GM23248 (cell line): Measurements from ENCODE around the gene HS3ST1. TPM values are rescaled to one million over a fixed set of nuclear protein-coding genes. Genes with fewer than 3 reads are reported as not detected.

Experiments used
- DNase-seq: peaks from one replicate; pipeline ENCODE4 v3.0.0-alpha.2; 2015
- H2AFZ ChIP-seq: fragments of 200-600 bp; sonication (generic); 2 replicates; pipeline ENCODE4 v1.6.1; 2016; ENCODE audit warnings: antibody characterized with exemption
- H3F3A ChIP-seq: fragments of 200-600 bp; sonication (generic); 2 replicates; pipeline ENCODE4 v1.6.1; 2016; ENCODE audit warnings: mild to moderate bottlenecking, antibody characterized with exemption, mixed run types; ENCODE audit not compliant: insufficient read depth
- H3K27ac ChIP-seq: fragments of 200-600 bp; sonication (generic); 2 replicates; pipeline ENCODE4 v1.5.1; 2016; ENCODE audit warnings: mild to moderate bottlenecking
- H3K27me3 ChIP-seq: fragments of 200-600 bp; sonication (generic); replicated peaks from 2 replicates; pipeline ENCODE4 v1.6.1; 2016; ENCODE audit warnings: mild to moderate bottlenecking; ENCODE audit not compliant: insufficient read depth
- H3K36me3 ChIP-seq: fragments of 200-600 bp; sonication (generic); 2 replicates; pipeline ENCODE4 v1.6.1; 2016; ENCODE audit warnings: low read depth, mild to moderate bottlenecking
- H3K4me1 ChIP-seq: fragments of 200-600 bp; sonication (generic); 2 replicates; pipeline ENCODE4 v1.6.1; 2016; ENCODE audit warnings: mild to moderate bottlenecking; ENCODE audit not compliant: insufficient read depth
- H3K4me2 ChIP-seq: fragments of 200-600 bp; sonication (generic); one replicate; pipeline ENCODE4 v1.6.1; 2016; ENCODE audit warnings: mild to moderate bottlenecking; ENCODE audit not compliant: unreplicated experiment
- H3K4me3 ChIP-seq: fragments of 200-600 bp; sonication (generic); 2 replicates; pipeline ENCODE4 v1.5.1; 2016; ENCODE audit warnings: mild to moderate bottlenecking
- H3K79me2 ChIP-seq: fragments of 200-600 bp; sonication (generic); 2 replicates; pipeline ENCODE4 v1.6.1; 2016; ENCODE audit warnings: mild to moderate bottlenecking; ENCODE audit not compliant: insufficient read depth
- H3K9ac ChIP-seq: fragments of 200-600 bp; sonication (generic); 2 replicates; pipeline ENCODE4 v1.6.1; 2016; ENCODE audit warnings: mild to moderate bottlenecking
- H3K9me2 ChIP-seq: fragments of 200-600 bp; sonication (generic); 2 replicates; pipeline ENCODE4 v1.6.1; 2016; ENCODE audit warnings: mixed run types, mild to moderate bottlenecking, moderate library complexity; ENCODE audit not compliant: insufficient read depth
- H3K9me3 ChIP-seq: fragments of 200-600 bp; sonication (generic); one replicate; pipeline ENCODE4 v1.6.1; 2017; ENCODE audit warnings: low read depth
- H4K20me1 ChIP-seq: fragments of 200-600 bp; sonication (generic); 2 replicates; pipeline ENCODE4 v1.6.0; 2016; ENCODE audit not compliant: insufficient read depth
- EZH2 ChIP-seq: fragments of 200-600 bp; sonication (generic); IDR thresholded peaks from 2 replicates; pipeline ENCODE4 v1.6.1; 2018; ENCODE audit warnings: antibody characterized with exemption, mild to moderate bottlenecking; ENCODE audit not compliant: insufficient read depth, poor library complexity, severe bottlenecking
- EZH2phosphoT487 ChIP-seq: fragments of 200-600 bp; sonication (generic); IDR thresholded peaks from 2 replicates; pipeline ENCODE4 v1.6.1; 2018; ENCODE audit warnings: antibody characterized with exemption, moderate library complexity, mild to moderate bottlenecking, low read depth; ENCODE audit not compliant: insufficient read depth
- WGBS, 2 experiments: methylation state at CpG; one replicate each; pipeline ENCODE4 v1.1.6; 2015 to 2017; ENCODE audit warnings: low lambda C conversion rate in 2 of 2, low coverage in 1 of 2; ENCODE audit errors: missing lambda C conversion rate in 2 of 2; 5-methylcytosine and 5-hydroxymethylcytosine counted together
- in situ Hi-C: fragments of 300-500 bp; cut with MboI; formaldehyde crosslinking; loops from 2 replicates; pipeline ENCODE4 v1.15.0; 2020
- polyA plus RNA-seq: library from polyadenylated mRNA; unstranded; fragments of >200 nt; fragmentation: Nextera tagmentation; extraction: Ambion mirVana; gene quantifications from 2 replicates; pipeline ENCODE4 v1.2.1, GENCODE V29; 2016
- total RNA-seq: library from RNA; depleted of rRNA; stranded (reverse); fragments of >200 nt; shearing (Covaris generic); gene quantifications from 2 replicates; pipeline ENCODE4 v1.2.3, GENCODE V29; 2014

Gene HS3ST1
- total and polyA plus RNA-seq, 2 experiments from 2014 or later = not detected

GRCh38 chr4:11439836-11440235, 11.1 kb upstream of the HS3ST1 start:
- Histone ChIP-seq H3K27ac (no peak overlapping the region), H3F3A (no peaks in the 10 kb centered on the region), H3K9ac (no peak overlapping the region), H3K4me1 (no peaks in the 10 kb centered on the region), H3K27me3 (no peaks in the 10 kb centered on the region), H2AFZ (no peak overlapping the region), H3K36me3 (no peaks in the 10 kb centered on the region), H3K9me2 (no peaks in the 10 kb centered on the region), H4K20me1 (no peaks in the 10 kb centered on the region), H3K4me2 (no peak overlapping the region), H3K9me3 (no peaks in the 10 kb centered on the region), H3K4me3 (no peak overlapping the region), H3K79me2 (no peaks in the 10 kb centered on the region)
- 12 to 15% methylated on average over 2 of the region's 2 CpGs for WGBS, 2 experiments
- no peak for DNase-seq
- in situ Hi-C loops = loop anchor here (25.0 kb wide), 1 partner anchor 878 kb away; no protein-coding TSS in a partner anchor
- TF ChIP-seq EZH2phosphoT487 (no peak), EZH2 (no peak)

- in situ Hi-C loops = loop anchor here (25.0 kb wide), 1 partner anchor 876 kb away; no protein-coding TSS in a partner anchor
- TF ChIP-seq EZH2phosphoT487 = no peak
- Histone ChIP-seq H3K79me2 (no peaks in the 10 kb centered on the region), H3K9ac (no peak overlapping the region), H3K4me1 (no peaks in the 10 kb centered on the region), H4K20me1 (no peaks in the 10 kb centered on the region), H3F3A (no peaks in the 10 kb centered on the region), H2AFZ (no peak overlapping the region), H3K27me3 (no peaks in the 10 kb centered on the region), H3K4me3 (no peak overlapping the region), H3K4me2 (no peak overlapping the region), H3K9me3 (no peaks in the 10 kb centered on the region), H3K9me2 (no peaks in the 10 kb centered on the region), H3K36me3 (no peaks in the 10 kb centered on the region), H3K27ac (no peak overlapping the region)
- DNase-seq = no peak
- WGBS, 2 experiments = 17 to 25% methylated on average over 3 of the region's 3 CpGs
Measured at GRCh38 chr4:11438647-11439046, 10.0 kb upstream of the HS3ST1 start.

- Histone ChIP-seq H2AFZ (no peak overlapping the region), H3K36me3 (no peaks in the 10 kb centered on the region), H3K27ac (no peak overlapping the region), H4K20me1 (no peaks in the 10 kb centered on the region), H3F3A (no peaks in the 10 kb centered on the region), H3K9ac (no peak overlapping the region), H3K79me2 (no peaks in the 10 kb centered on the region), H3K4me1 (no peaks in the 10 kb centered on the region), H3K9me3 (no peaks in the 10 kb centered on the region), H3K4me2 (no peak overlapping the region), H3K4me3 (no peak overlapping the region), H3K9me2 (no peaks in the 10 kb centered on the region), H3K27me3 (no peaks in the 10 kb centered on the region)
- no peak for DNase-seq
- TF ChIP-seq EZH2phosphoT487 (no peak), EZH2 (no peak)
- in situ Hi-C loops = loop anchor here (25.0 kb wide), 1 partner anchor 874 kb away; no protein-coding TSS in a partner anchor
- WGBS, 2 experiments = 23 to 30% methylated on average over 5 of the region's 5 CpGs
Measured at GRCh38 chr4:11436673-11437072, 8.0 kb upstream of the HS3ST1 start.

DNA sequence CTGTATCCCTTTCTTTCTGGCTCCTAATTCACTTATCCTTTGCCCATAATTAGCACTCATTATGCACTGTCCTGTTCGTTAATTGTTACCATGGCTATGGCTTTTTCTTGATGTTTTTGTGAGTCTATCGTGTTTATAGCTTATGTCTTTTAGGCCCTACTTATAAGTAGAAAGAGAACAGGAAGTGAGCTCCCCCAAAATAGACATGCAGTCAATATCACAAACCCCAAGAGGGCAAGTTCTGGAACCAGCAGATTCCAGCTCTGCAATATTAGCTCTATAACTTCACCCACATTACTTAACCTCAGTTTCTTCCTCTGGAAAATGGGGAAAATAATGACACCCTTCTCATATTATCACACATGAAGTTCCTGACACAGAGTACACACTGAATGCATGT, 7.4 kb upstream of the HS3ST1 start:
- in situ Hi-C loops = loop anchor here (25.0 kb wide), 1 partner anchor 874 kb away; no protein-coding TSS in a partner anchor
- TF ChIP-seq EZH2 (no peak), EZH2phosphoT487 (no peak)
- H3K4me2 ChIP-seq = no peak overlapping the region
- no peak overlapping the region for H3K9ac ChIP-seq
- no peak overlapping the region for H3K4me3 ChIP-seq
- no peak overlapping the region for H2AFZ ChIP-seq
- 9 to 15% methylated on average over 2 of the region's 2 CpGs for WGBS, 2 experiments
- no peaks in the 10 kb centered on the region for H4K20me1 ChIP-seq
- no peaks in the 10 kb centered on the region for H3K36me3 ChIP-seq
- H3K4me1 ChIP-seq = no peaks in the 10 kb centered on the region
- H3K27me3 ChIP-seq = no peaks in the 10 kb centered on the region
- DNase-seq = no peak
- no peaks in the 10 kb centered on the region for H3F3A ChIP-seq
- no peaks in the 10 kb centered on the region for H3K9me2 ChIP-seq
- H3K9me3 ChIP-seq = no peaks in the 10 kb centered on the region
- H3K27ac ChIP-seq = no peak overlapping the region
- H3K79me2 ChIP-seq = no peaks in the 10 kb centered on the region

- no peaks in the 10 kb centered on the region for H3K9me2 ChIP-seq
- no peak overlapping the region for H3K9ac ChIP-seq
- in situ Hi-C loops = loop anchor here (25.0 kb wide), 1 partner anchor 873 kb away; no protein-coding TSS in a partner anchor
- no peak overlapping the region for H3K4me2 ChIP-seq
- no peaks in the 10 kb centered on the region for H3K36me3 ChIP-seq
- H4K20me1 ChIP-seq = no peaks in the 10 kb centered on the region
- H3K4me3 ChIP-seq = no peak overlapping the region
- H3K27me3 ChIP-seq = no peaks in the 10 kb centered on the region
- H3K9me3 ChIP-seq = no peaks in the 10 kb centered on the region
- H3K4me1 ChIP-seq = no peaks in the 10 kb centered on the region
- 35 to 46% methylated on average over 1 of the region's 1 CpG for WGBS, 2 experiments
- no peak overlapping the region for H2AFZ ChIP-seq
- H3K27ac ChIP-seq = no peak overlapping the region
- H3K79me2 ChIP-seq = no peaks in the 10 kb centered on the region
- no peak for DNase-seq
- TF ChIP-seq EZH2 = no peak
- no peak for TF ChIP-seq EZH2phosphoT487
- H3F3A ChIP-seq = no peaks in the 10 kb centered on the region
Measured at GRCh38 chr4:11435557-11435956, 6.9 kb upstream of the HS3ST1 start.
